IMR-90 (cell line): ENCODE data around the gene METTL25. TPM values are rescaled to one million over a fixed set of nuclear protein-coding genes. Genes with fewer than 3 reads are reported as not detected.

Experiments used
- ATAC-seq: fragments of 200-7000 bp; cut with Tn5 transposase; 2 replicates; pipeline ENCODE4 v1.9.1; 2020; ENCODE audit warnings: low read depth, mild to moderate bottlenecking, moderate library complexity
- BruUV-seq: library from RNA; stranded (reverse); fragments of 400-500 nt; replicated peaks from 2 replicates; lab custom pipeline; 2021; lab: Mats Ljungman, UMichigan
- CTCF ChIA-PET: fragments of 300-600 bp; formaldehyde crosslinking; extraction: SDS; loops from one replicate; lab custom pipeline; 2021; ENCODE audit warnings: antibody characterized with exemption; lab: Yijun Ruan, JAX
- POLR2A ChIA-PET: fragments of 300-600 bp; sonication (Branson Sonifier 250); formaldehyde crosslinking; loops from one replicate; lab custom pipeline; 2022; ENCODE audit warnings: antibody characterized with exemption; ENCODE audit not compliant: unreplicated experiment; lab: Charles Lee
- DNase-seq: peaks from one replicate; pipeline ENCODE4 v3.0.0; 2013
- H2AFZ ChIP-seq: replicated peaks from 2 replicates; pipeline ENCODE3; 2013; ENCODE audit warnings: low read length, mild to moderate bottlenecking; ENCODE audit not compliant: poor library complexity
- H2AK5ac ChIP-seq: 2 replicates; pipeline ENCODE4 v1.6.1; 2013; ENCODE audit warnings: low read depth, low read length, inconsistent platforms
- H2AK9ac ChIP-seq: replicated peaks from 2 replicates; pipeline ENCODE3; 2013; ENCODE audit warnings: mild to moderate bottlenecking, low read depth, low read length, moderate library complexity; ENCODE audit not compliant: poor library complexity
- H2BK120ac ChIP-seq: 2 replicates; pipeline ENCODE4 v1.6.1; 2013; ENCODE audit warnings: low read depth, low read length, inconsistent platforms
- H2BK15ac ChIP-seq: 3 replicates; pipeline ENCODE4 v1.6.1; 2013; ENCODE audit warnings: low read depth, low read length, inconsistent platforms
- H2BK20ac ChIP-seq: 2 replicates; pipeline ENCODE4 v1.6.1; 2013; ENCODE audit warnings: low read depth, mild to moderate bottlenecking, inconsistent platforms, low read length, moderate library complexity
- H2BK5ac ChIP-seq: 2 replicates; pipeline ENCODE4 v1.6.1; 2013; ENCODE audit warnings: mild to moderate bottlenecking, low read depth, low read length, inconsistent platforms; ENCODE audit not compliant: poor library complexity, severe bottlenecking
- H3K14ac ChIP-seq: replicated peaks from 2 replicates; pipeline ENCODE4 v1.6.1; 2013; ENCODE audit warnings: low read depth, low read length, inconsistent platforms
- H3K18ac ChIP-seq: 2 replicates; pipeline ENCODE4 v1.6.1; 2013; ENCODE audit warnings: low read depth, low read length, control low read depth
- H3K23ac ChIP-seq: 2 replicates; pipeline ENCODE4 v1.6.1; 2013; ENCODE audit warnings: low read depth, low read length, inconsistent platforms
- H3K27ac ChIP-seq: 2 replicates; pipeline ENCODE4 v1.5.1; 2013; ENCODE audit warnings: mild to moderate bottlenecking, control low read depth, low read length; ENCODE audit not compliant: insufficient read depth
- H3K27me3 ChIP-seq: 2 replicates; pipeline ENCODE4 v1.6.1; 2013; ENCODE audit warnings: low read length; ENCODE audit not compliant: control insufficient read depth, insufficient read depth
- H3K36me3 ChIP-seq: 2 replicates; pipeline ENCODE4 v1.6.1; 2013; ENCODE audit warnings: low read length, mixed read lengths; ENCODE audit not compliant: control insufficient read depth, insufficient read depth
- H3K4ac ChIP-seq: 2 replicates; pipeline ENCODE4 v1.6.1; 2013; ENCODE audit warnings: low read depth, low read length, inconsistent platforms
- H3K4me1 ChIP-seq: 2 replicates; pipeline ENCODE4 v1.6.1; 2013; ENCODE audit warnings: low read length, mixed read lengths; ENCODE audit not compliant: control insufficient read depth, insufficient read depth
- H3K4me2 ChIP-seq: 2 replicates; pipeline ENCODE4 v1.6.1; 2013; ENCODE audit warnings: low read depth, mild to moderate bottlenecking, control low read depth, low read length, moderate library complexity
- H3K4me3 ChIP-seq: 2 replicates; pipeline ENCODE4 v1.5.1; 2013; ENCODE audit warnings: low read depth, mild to moderate bottlenecking, control low read depth, low read length, moderate library complexity; ENCODE audit not compliant: insufficient read depth
- H3K56ac ChIP-seq: 2 replicates; pipeline ENCODE4 v1.6.1; 2013; ENCODE audit warnings: low read length, inconsistent platforms; ENCODE audit not compliant: insufficient read depth; ENCODE audit errors: extremely low read depth
- H3K79me1 ChIP-seq, 2 experiments: 2 replicates each; pipeline ENCODE4 v1.6.1; 2013; ENCODE audit warnings: low read length in 2 of 2, inconsistent platforms in 1 of 2, low read depth in 1 of 2
- H3K9ac ChIP-seq: 2 replicates; pipeline ENCODE4 v1.6.1; 2013; ENCODE audit warnings: low read depth, low read length, control low read depth
- H3K9me1 ChIP-seq: 2 replicates; pipeline ENCODE4 v1.6.1; 2013; ENCODE audit warnings: low read length, inconsistent platforms; ENCODE audit not compliant: insufficient read depth
- H3K9me3 ChIP-seq: 2 replicates; pipeline ENCODE4 v1.6.1; 2013; ENCODE audit warnings: low read length; ENCODE audit not compliant: control insufficient read depth, insufficient read depth
- H4K20me1 ChIP-seq: 2 replicates; pipeline ENCODE4 v1.6.1; 2013; ENCODE audit warnings: low read length, inconsistent platforms; ENCODE audit not compliant: insufficient read depth
- H4K5ac ChIP-seq: 2 replicates; pipeline ENCODE4 v1.6.1; 2013; ENCODE audit warnings: mild to moderate bottlenecking, low read depth, low read length, control low read depth
- H4K8ac ChIP-seq, 2 experiments: 2 replicates each; pipeline ENCODE4 v1.6.1; 2013; ENCODE audit warnings: low read depth in 2 of 2, low read length in 2 of 2, control low read depth in 1 of 2, inconsistent platforms in 1 of 2
- H4K91ac ChIP-seq: 2 replicates; pipeline ENCODE4 v1.6.1; 2013; ENCODE audit warnings: low read depth, low read length, inconsistent platforms; ENCODE audit not compliant: insufficient read depth
- BHLHE40 ChIP-seq: fragments of 150-350 bp; IDR thresholded peaks from 2 replicates; pipeline ENCODE4 v1.6.1; 2016; ENCODE audit warnings: mild to moderate bottlenecking, low read depth, low read length
- CEBPB ChIP-seq: IDR thresholded peaks from 2 replicates; pipeline ENCODE4 v1.6.1; 2012; ENCODE audit warnings: low read depth, low read length, improper control_type of control experiment
- CHD1 ChIP-seq: IDR thresholded peaks from 2 replicates; pipeline ENCODE4 v1.6.1; 2012; ENCODE audit warnings: low read depth, low read length, improper control_type of control experiment
- FOS ChIP-seq: fragments of 150-350 bp; IDR thresholded peaks from 2 replicates; pipeline ENCODE4 v1.6.1; 2016; ENCODE audit warnings: low read depth, low read length
- MAFK ChIP-seq: IDR thresholded peaks from 2 replicates; pipeline ENCODE4 v1.6.1; 2012; ENCODE audit warnings: low read depth, low read length, improper control_type of control experiment
- MAZ ChIP-seq: IDR thresholded peaks from 2 replicates; pipeline ENCODE4 v1.6.1; 2012; ENCODE audit warnings: low read depth, mild to moderate bottlenecking, low read length, improper control_type of control experiment, moderate library complexity, borderline replicate concordance
- MXI1 ChIP-seq: IDR thresholded peaks from 2 replicates; pipeline ENCODE4 v1.6.1; 2012; ENCODE audit warnings: low read depth, mild to moderate bottlenecking, low read length, moderate library complexity, borderline replicate concordance
- NFE2L2 ChIP-seq: fragments of 150-350 bp; IDR thresholded peaks from 2 replicates; pipeline ENCODE4 v1.6.1; 2016; ENCODE audit warnings: low read depth, mild to moderate bottlenecking, low read length
- POLR2A ChIP-seq: IDR thresholded peaks from 2 replicates; pipeline ENCODE4 v1.6.1; 2012; ENCODE audit warnings: mild to moderate bottlenecking, low read depth, low read length
- RAD21 ChIP-seq: IDR thresholded peaks from 2 replicates; pipeline ENCODE4 v1.6.1; 2012; ENCODE audit warnings: low read length, improper control_type of control experiment
- RCOR1 ChIP-seq: IDR thresholded peaks from 2 replicates; pipeline ENCODE4 v1.6.1; 2012; ENCODE audit warnings: mild to moderate bottlenecking, low read length, improper control_type of control experiment; ENCODE audit not compliant: insufficient replicate concordance
- RFX5 ChIP-seq: IDR thresholded peaks from 2 replicates; pipeline ENCODE4 v1.8.0; 2012; ENCODE audit warnings: low read depth, mild to moderate bottlenecking, low read length, moderate library complexity
- SMC3 ChIP-seq: fragments of 150-350 bp; IDR thresholded peaks from 2 replicates; pipeline ENCODE4 v1.6.1; 2016; ENCODE audit warnings: low read depth, mild to moderate bottlenecking, antibody characterized with exemption, low read length, moderate library complexity
- WGBS, 2 experiments: methylation state at CpG; one replicate each; pipeline versions ENCODE4 v1.1.5 to v1.1.7; 2013; ENCODE audit warnings: missing lambda C conversion rate in 2 of 2; ENCODE audit not compliant: insufficient read length in 1 of 2; ENCODE audit errors: extremely low coverage in 2 of 2; 5-methylcytosine and 5-hydroxymethylcytosine counted together
- dilution Hi-C: fragments of 300-500 bp; cut with HindIII; formaldehyde crosslinking; loops from one replicate; pipeline ENCODE4 v1.14.3; 2018; ENCODE audit warnings: low sequenced_read_pairs; ENCODE audit not compliant: unreplicated experiment
- in situ Hi-C: fragments of 300-500 bp; cut with MboI; formaldehyde crosslinking; loops from 3 replicates; pipeline ENCODE4 v1.14.3; 2019; ENCODE audit warnings: low sequenced_read_pairs, inconsistent platforms, mixed read lengths
- intact Hi-C: fragments of 100-400 bp; cut with micrococcal nuclease; formaldehyde crosslinking; loops from 2 replicates; pipeline ENCODE4 v1.10.0; 2022
- polyA plus RNA-seq, 3 experiments: library from polyadenylated mRNA; depleted of rRNA; stranded (reverse); fragments of >200 nt; gene quantifications; 2 replicates each; pipeline ENCODE4 v1.2.3, GENCODE V29; 2012; ENCODE audit warnings: low replicate concordance in 1 of 3
- total RNA-seq: library from RNA; depleted of rRNA; stranded (reverse); fragments of >200 nt; gene quantifications from 2 replicates; pipeline ENCODE4 v1.2.3, GENCODE V29; 2012
- TF ChIP-seq, protein P1 (sequence below): conservative IDR thresholded peaks from 2 replicates; pipeline ENCODE4 v1.5.1; 2012; ENCODE audit warnings: mild to moderate bottlenecking, low read depth, low read length, improper control_type of control experiment
- TF ChIP-seq, protein P2 (sequence below): fragments of 150-350 bp; IDR thresholded peaks from 2 replicates; pipeline ENCODE4 v1.6.1; 2017; ENCODE audit warnings: mild to moderate bottlenecking, antibody characterized with exemption, low read length, low read depth
- TF ChIP-seq, protein P3 (sequence below): fragments of 150-350 bp; IDR thresholded peaks from 2 replicates; pipeline ENCODE4 v1.6.1; 2016; ENCODE audit warnings: low read depth, mild to moderate bottlenecking, low read length, moderate library complexity, borderline replicate concordance

METTL25 gene
- total and polyA plus RNA-seq, 2 of the 4 experiments (the other 2 are of a cell fraction): 2.6 to 3.0 TPM

DNA sequence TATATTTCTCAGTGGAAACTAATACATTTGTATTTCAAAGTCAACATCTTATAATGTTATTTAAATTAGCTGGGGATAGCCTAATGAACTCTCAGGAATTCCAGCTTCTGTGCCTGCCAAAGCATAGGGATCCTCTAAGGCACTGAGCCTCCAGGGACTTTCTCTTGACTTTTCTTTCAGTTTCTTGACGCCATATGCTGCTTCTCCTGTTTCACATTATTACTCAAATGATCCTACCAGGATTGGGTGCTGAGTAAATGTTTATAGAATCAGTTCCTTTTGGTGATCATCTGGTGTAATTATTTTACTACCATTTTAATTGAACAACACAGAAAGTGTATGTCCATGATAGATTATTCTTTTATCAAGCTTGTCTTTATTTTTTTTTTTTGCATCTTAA lies 7.9 kb downstream of the METTL25 start:
- Histone ChIP-seq H3K9me3 (no peaks in the 10 kb centered on the region), H2BK5ac (no peak overlapping the region), H3K79me1 (peaks cover 5% of the 10 kb centered on the region in 2 experiments; a peak in 3 of 4 replicates), H3K18ac (no peak overlapping the region), H3K27me3 (no peaks in the 10 kb centered on the region), H4K5ac (no peak overlapping the region), H2AFZ (no peak overlapping the region), H2BK120ac (no peak overlapping the region), H3K56ac (no peak overlapping the region), H3K14ac (no peak overlapping the region), H3K4me2 (peak overlapping the region; percentile 60), H3K23ac (no peak overlapping the region), H2BK20ac (no peak overlapping the region), H2BK15ac (no peak overlapping the region), H2AK9ac (no peak overlapping the region), H3K9ac (no peak overlapping the region), H4K8ac (no peak overlapping the region), H4K20me1 (no peaks in the 10 kb centered on the region), H3K4me1 (no peaks in the 10 kb centered on the region), H3K4ac (no peak overlapping the region), H4K91ac (no peak overlapping the region), H2AK5ac (no peak overlapping the region), H3K4me3 (no peak overlapping the region), H3K9me1 (no peaks in the 10 kb centered on the region), H3K36me3 (no peaks in the 10 kb centered on the region), H3K27ac (no peak overlapping the region; the same call in 1 of the 2 replicates)
- no CpG with 5 or more reads among the region's 1 CpG for WGBS, 2 experiments
- dilution Hi-C loops: no loop called here
- intact Hi-C loops: no loop called here
- ChIA-PET CTCF (interaction anchor here (0.8 kb wide), 1 partner anchor 15 kb away, joined by 3 read pairs; no protein-coding TSS in a partner anchor), POLR2A (interaction anchor here (0.6 kb wide), 1 partner anchor 312 kb away, joined by 3 read pairs; no protein-coding TSS in a partner anchor)
- in situ Hi-C loops: no loop called here
- DNase-seq (peak; percentile 47), ATAC-seq (peak; percentile 70)
- TF ChIP-seq MXI1 (no peak), MAZ (no peak), POLR2A (no peak), RAD21 (no peak), NFE2L2 (no peak), CEBPB (no peak), RCOR1 (no peak), SMC3 (no peak), MAFK (no peak), CHD1 (no peak), RFX5 (no peak), FOS (no peak), BHLHE40 (no peak)
- TF ChIP-seq, protein P1, sequence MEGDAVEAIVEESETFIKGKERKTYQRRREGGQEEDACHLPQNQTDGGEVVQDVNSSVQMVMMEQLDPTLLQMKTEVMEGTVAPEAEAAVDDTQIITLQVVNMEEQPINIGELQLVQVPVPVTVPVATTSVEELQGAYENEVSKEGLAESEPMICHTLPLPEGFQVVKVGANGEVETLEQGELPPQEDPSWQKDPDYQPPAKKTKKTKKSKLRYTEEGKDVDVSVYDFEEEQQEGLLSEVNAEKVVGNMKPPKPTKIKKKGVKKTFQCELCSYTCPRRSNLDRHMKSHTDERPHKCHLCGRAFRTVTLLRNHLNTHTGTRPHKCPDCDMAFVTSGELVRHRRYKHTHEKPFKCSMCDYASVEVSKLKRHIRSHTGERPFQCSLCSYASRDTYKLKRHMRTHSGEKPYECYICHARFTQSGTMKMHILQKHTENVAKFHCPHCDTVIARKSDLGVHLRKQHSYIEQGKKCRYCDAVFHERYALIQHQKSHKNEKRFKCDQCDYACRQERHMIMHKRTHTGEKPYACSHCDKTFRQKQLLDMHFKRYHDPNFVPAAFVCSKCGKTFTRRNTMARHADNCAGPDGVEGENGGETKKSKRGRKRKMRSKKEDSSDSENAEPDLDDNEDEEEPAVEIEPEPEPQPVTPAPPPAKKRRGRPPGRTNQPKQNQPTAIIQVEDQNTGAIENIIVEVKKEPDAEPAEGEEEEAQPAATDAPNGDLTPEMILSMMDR: no peak
- TF ChIP-seq, protein P2, sequence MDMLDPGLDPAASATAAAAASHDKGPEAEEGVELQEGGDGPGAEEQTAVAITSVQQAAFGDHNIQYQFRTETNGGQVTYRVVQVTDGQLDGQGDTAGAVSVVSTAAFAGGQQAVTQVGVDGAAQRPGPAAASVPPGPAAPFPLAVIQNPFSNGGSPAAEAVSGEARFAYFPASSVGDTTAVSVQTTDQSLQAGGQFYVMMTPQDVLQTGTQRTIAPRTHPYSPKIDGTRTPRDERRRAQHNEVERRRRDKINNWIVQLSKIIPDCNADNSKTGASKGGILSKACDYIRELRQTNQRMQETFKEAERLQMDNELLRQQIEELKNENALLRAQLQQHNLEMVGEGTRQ: no peak
- TF ChIP-seq, protein P3, sequence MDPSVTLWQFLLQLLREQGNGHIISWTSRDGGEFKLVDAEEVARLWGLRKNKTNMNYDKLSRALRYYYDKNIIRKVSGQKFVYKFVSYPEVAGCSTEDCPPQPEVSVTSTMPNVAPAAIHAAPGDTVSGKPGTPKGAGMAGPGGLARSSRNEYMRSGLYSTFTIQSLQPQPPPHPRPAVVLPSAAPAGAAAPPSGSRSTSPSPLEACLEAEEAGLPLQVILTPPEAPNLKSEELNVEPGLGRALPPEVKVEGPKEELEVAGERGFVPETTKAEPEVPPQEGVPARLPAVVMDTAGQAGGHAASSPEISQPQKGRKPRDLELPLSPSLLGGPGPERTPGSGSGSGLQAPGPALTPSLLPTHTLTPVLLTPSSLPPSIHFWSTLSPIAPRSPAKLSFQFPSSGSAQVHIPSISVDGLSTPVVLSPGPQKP: no peak
- no TSS peak for BruUV-seq
